ENCODE measurements around the gene L1TD1. TPM values are rescaled to one million over a fixed set of nuclear protein-coding genes. Genes with fewer than 3 reads are reported as not detected.
A peak's percentile ranks its signal among the peaks of the same experiment; 100 is the strongest.

L1TD1 gene
- total and polyA plus RNA-seq, 2 experiments from 2014 or later, result 283 to 628 TPM

DNA sequence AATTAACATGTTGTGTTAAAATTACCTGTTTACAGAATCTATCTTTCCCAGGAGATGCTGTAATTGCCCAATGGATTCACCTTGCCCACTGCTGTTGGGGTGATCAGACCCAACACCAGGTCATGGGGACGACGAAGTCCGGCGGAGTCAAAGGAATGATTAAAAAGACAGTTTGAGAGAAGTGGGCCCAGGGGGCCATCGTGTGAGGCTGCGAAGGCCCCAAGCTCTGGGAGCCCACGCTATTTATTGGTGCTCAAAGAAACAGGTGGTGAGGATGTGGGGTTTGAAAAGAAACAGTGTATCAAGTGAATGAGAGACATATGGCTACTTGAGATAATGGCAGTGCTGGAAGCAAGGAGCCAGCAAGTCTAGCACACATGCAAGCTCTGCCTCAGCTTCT, 16.3 kb upstream of the L1TD1 start:
- no peak overlapping the region for H3K4me3 ChIP-seq
- no peaks in the 10 kb centered on the region; the same call in 1 of the 2 replicates for H4K20me1 ChIP-seq (replicated peaks; ENCODE audit: insufficient read depth)
- H2AFZ ChIP-seq, result no peak overlapping the region
- Mint-ChIP-seq H3K9me3 (0 out of 3 replicates have a peak, but pooled peaks cover 3% of the 10 kb centered on the region), H3K4me1 (peaks cover 80% of the 10 kb centered on the region), H3K27me3 (ENCODE audit: insufficient read depth, low read depth, poor library complexity) (peaks cover 4% of the 10 kb centered on the region), H3K4me3 (no peak overlapping the region), H3K36me3 (ENCODE audit: low read depth) (no peaks in the 10 kb centered on the region), H3K27ac (no peak overlapping the region)
- ATAC-seq (no peak), DNase-seq (ENCODE audit: low spot score) (no peak)
- 0 out of 2 replicates have a peak overlapping the region, but pooled peaks have one; percentile 9 for H3K4me2 ChIP-seq
- H3K9me2 ChIP-seq (ENCODE audit: insufficient read depth), result peaks cover 4% of the 10 kb centered on the region; the same call in 1 of the 2 replicates
- TF ChIP-seq, protein P1, sequence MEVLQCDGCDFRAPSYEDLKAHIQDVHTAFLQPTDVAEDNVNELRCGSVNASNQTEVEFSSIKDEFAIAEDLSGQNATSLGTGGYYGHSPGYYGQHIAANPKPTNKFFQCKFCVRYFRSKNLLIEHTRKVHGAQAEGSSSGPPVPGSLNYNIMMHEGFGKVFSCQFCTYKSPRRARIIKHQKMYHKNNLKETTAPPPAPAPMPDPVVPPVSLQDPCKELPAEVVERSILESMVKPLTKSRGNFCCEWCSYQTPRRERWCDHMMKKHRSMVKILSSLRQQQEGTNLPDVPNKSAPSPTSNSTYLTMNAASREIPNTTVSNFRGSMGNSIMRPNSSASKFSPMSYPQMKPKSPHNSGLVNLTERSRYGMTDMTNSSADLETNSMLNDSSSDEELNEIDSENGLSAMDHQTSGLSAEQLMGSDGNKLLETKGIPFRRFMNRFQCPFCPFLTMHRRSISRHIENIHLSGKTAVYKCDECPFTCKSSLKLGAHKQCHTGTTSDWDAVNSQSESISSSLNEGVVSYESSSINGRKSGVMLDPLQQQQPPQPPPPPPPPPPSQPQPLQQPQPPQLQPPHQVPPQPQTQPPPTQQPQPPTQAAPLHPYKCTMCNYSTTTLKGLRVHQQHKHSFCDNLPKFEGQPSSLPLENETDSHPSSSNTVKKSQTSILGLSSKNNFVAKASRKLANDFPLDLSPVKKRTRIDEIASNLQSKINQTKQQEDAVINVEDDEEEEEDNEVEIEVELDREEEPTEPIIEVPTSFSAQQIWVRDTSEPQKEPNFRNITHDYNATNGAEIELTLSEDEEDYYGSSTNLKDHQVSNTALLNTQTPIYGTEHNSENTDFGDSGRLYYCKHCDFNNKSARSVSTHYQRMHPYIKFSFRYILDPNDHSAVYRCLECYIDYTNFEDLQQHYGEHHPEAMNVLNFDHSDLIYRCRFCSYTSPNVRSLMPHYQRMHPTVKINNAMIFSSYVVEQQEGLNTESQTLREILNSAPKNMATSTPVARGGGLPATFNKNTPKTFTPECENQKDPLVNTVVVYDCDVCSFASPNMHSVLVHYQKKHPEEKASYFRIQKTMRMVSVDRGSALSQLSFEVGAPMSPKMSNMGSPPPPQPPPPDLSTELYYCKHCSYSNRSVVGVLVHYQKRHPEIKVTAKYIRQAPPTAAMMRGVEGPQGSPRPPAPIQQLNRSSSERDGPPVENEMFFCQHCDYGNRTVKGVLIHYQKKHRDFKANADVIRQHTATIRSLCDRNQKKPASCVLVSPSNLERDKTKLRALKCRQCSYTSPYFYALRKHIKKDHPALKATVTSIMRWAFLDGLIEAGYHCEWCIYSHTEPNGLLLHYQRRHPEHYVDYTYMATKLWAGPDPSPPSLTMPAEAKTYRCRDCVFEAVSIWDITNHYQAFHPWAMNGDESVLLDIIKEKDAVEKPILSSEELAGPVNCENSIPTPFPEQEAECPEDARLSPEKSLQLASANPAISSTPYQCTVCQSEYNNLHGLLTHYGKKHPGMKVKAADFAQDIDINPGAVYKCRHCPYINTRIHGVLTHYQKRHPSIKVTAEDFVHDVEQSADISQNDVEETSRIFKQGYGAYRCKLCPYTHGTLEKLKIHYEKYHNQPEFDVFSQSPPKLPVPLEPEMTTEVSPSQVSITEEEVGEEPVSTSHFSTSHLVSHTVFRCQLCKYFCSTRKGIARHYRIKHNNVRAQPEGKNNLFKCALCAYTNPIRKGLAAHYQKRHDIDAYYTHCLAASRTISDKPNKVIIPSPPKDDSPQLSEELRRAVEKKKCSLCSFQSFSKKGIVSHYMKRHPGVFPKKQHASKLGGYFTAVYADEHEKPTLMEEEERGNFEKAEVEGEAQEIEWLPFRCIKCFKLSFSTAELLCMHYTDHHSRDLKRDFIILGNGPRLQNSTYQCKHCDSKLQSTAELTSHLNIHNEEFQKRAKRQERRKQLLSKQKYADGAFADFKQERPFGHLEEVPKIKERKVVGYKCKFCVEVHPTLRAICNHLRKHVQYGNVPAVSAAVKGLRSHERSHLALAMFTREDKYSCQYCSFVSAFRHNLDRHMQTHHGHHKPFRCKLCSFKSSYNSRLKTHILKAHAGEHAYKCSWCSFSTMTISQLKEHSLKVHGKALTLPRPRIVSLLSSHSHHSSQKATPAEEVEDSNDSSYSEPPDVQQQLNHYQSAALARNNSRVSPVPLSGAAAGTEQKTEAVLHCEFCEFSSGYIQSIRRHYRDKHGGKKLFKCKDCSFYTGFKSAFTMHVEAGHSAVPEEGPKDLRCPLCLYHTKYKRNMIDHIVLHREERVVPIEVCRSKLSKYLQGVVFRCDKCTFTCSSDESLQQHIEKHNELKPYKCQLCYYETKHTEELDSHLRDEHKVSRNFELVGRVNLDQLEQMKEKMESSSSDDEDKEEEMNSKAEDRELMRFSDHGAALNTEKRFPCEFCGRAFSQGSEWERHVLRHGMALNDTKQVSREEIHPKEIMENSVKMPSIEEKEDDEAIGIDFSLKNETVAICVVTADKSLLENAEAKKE (CRISPR knock-in tag; IDR thresholded peaks at IDR 0.05), result no peak
- TF ChIP-seq, protein P2, sequence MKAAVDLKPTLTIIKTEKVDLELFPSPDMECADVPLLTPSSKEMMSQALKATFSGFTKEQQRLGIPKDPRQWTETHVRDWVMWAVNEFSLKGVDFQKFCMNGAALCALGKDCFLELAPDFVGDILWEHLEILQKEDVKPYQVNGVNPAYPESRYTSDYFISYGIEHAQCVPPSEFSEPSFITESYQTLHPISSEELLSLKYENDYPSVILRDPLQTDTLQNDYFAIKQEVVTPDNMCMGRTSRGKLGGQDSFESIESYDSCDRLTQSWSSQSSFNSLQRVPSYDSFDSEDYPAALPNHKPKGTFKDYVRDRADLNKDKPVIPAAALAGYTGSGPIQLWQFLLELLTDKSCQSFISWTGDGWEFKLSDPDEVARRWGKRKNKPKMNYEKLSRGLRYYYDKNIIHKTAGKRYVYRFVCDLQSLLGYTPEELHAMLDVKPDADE (IDR thresholded peaks at IDR 0.05), result no peak
- TF ChIP-seq STAT1 (IDR thresholded peaks at IDR 0.05; ENCODE audit: unreplicated experiment) (no peak), JUNB (IDR thresholded peaks at IDR 0.05; ENCODE audit: unreplicated experiment) (no peak), NANOG (IDR thresholded peaks at IDR 0.05; ENCODE audit: borderline replicate concordance) (no peak), CTCF (conservative IDR thresholded peaks at IDR 0.05; ENCODE audit: low read depth in 2 of 2) (no peak), CREB1 (CRISPR knock-in tag; IDR thresholded peaks at IDR 0.05; ENCODE audit: low read depth) (no peak), EZH2 (IDR thresholded peaks at IDR 0.05; ENCODE audit: low read depth, unreplicated experiment) (no peak), EZH2phosphoT487 (IDR thresholded peaks at IDR 0.05; ENCODE audit: unreplicated experiment) (no peak), ZNF331 (CRISPR knock-in tag; IDR thresholded peaks at IDR 0.05; ENCODE audit: low read depth) (no peak), POLR2AphosphoS5 (IDR thresholded peaks at IDR 0.05; ENCODE audit: low read depth) (no peak), ZNF114 (CRISPR knock-in tag; IDR thresholded peaks at IDR 0.05) (no peak)
- TF ChIP-seq, protein P3, sequence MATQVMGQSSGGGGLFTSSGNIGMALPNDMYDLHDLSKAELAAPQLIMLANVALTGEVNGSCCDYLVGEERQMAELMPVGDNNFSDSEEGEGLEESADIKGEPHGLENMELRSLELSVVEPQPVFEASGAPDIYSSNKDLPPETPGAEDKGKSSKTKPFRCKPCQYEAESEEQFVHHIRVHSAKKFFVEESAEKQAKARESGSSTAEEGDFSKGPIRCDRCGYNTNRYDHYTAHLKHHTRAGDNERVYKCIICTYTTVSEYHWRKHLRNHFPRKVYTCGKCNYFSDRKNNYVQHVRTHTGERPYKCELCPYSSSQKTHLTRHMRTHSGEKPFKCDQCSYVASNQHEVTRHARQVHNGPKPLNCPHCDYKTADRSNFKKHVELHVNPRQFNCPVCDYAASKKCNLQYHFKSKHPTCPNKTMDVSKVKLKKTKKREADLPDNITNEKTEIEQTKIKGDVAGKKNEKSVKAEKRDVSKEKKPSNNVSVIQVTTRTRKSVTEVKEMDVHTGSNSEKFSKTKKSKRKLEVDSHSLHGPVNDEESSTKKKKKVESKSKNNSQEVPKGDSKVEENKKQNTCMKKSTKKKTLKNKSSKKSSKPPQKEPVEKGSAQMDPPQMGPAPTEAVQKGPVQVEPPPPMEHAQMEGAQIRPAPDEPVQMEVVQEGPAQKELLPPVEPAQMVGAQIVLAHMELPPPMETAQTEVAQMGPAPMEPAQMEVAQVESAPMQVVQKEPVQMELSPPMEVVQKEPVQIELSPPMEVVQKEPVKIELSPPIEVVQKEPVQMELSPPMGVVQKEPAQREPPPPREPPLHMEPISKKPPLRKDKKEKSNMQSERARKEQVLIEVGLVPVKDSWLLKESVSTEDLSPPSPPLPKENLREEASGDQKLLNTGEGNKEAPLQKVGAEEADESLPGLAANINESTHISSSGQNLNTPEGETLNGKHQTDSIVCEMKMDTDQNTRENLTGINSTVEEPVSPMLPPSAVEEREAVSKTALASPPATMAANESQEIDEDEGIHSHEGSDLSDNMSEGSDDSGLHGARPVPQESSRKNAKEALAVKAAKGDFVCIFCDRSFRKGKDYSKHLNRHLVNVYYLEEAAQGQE (IDR thresholded peaks at IDR 0.05; ENCODE audit: unreplicated experiment), result no peak
- H3K4me1 ChIP-seq (ENCODE audit: insufficient read depth), result peaks cover 65% of the 10 kb centered on the region
- no peaks in the 10 kb centered on the region for H3K27me3 ChIP-seq (ENCODE audit: insufficient read depth)
- H3K27ac ChIP-seq (ENCODE audit: low read depth), result no peak overlapping the region
- no peaks in the 10 kb centered on the region for H3K36me3 ChIP-seq (ENCODE audit: insufficient read depth)
- 0 out of 2 replicates have a peak, but pooled peaks cover 6% of the 10 kb centered on the region for H3K79me2 ChIP-seq (replicated peaks; ENCODE audit: insufficient read depth)
- no peaks in the 10 kb centered on the region; the same call in 1 of the 2 replicates for H3F3A ChIP-seq (replicated peaks; ENCODE audit: low read depth)

Measured in GM23338 (cell line).